GM23248 (cell line): ENCODE data around the gene CDH4. TPM values are rescaled to one million over a fixed set of nuclear protein-coding genes. Genes with fewer than 3 reads are reported as not detected.

Source experiments
- DNase-seq: peaks from one replicate; pipeline ENCODE4 v3.0.0-alpha.2; 2015
- H2AFZ ChIP-seq: fragments of 200-600 bp; sonication (generic); 2 replicates; pipeline ENCODE4 v1.6.1; 2016; ENCODE audit warnings: antibody characterized with exemption
- H3F3A ChIP-seq: fragments of 200-600 bp; sonication (generic); 2 replicates; pipeline ENCODE4 v1.6.1; 2016; ENCODE audit warnings: mild to moderate bottlenecking, antibody characterized with exemption, mixed run types; ENCODE audit not compliant: insufficient read depth
- H3K27ac ChIP-seq: fragments of 200-600 bp; sonication (generic); 2 replicates; pipeline ENCODE4 v1.5.1; 2016; ENCODE audit warnings: mild to moderate bottlenecking
- H3K27me3 ChIP-seq: fragments of 200-600 bp; sonication (generic); replicated peaks from 2 replicates; pipeline ENCODE4 v1.6.1; 2016; ENCODE audit warnings: mild to moderate bottlenecking; ENCODE audit not compliant: insufficient read depth
- H3K36me3 ChIP-seq: fragments of 200-600 bp; sonication (generic); 2 replicates; pipeline ENCODE4 v1.6.1; 2016; ENCODE audit warnings: low read depth, mild to moderate bottlenecking
- H3K4me1 ChIP-seq: fragments of 200-600 bp; sonication (generic); 2 replicates; pipeline ENCODE4 v1.6.1; 2016; ENCODE audit warnings: mild to moderate bottlenecking; ENCODE audit not compliant: insufficient read depth
- H3K4me2 ChIP-seq: fragments of 200-600 bp; sonication (generic); one replicate; pipeline ENCODE4 v1.6.1; 2016; ENCODE audit warnings: mild to moderate bottlenecking; ENCODE audit not compliant: unreplicated experiment
- H3K4me3 ChIP-seq: fragments of 200-600 bp; sonication (generic); 2 replicates; pipeline ENCODE4 v1.5.1; 2016; ENCODE audit warnings: mild to moderate bottlenecking
- H3K79me2 ChIP-seq: fragments of 200-600 bp; sonication (generic); 2 replicates; pipeline ENCODE4 v1.6.1; 2016; ENCODE audit warnings: mild to moderate bottlenecking; ENCODE audit not compliant: insufficient read depth
- H3K9ac ChIP-seq: fragments of 200-600 bp; sonication (generic); 2 replicates; pipeline ENCODE4 v1.6.1; 2016; ENCODE audit warnings: mild to moderate bottlenecking
- H3K9me2 ChIP-seq: fragments of 200-600 bp; sonication (generic); 2 replicates; pipeline ENCODE4 v1.6.1; 2016; ENCODE audit warnings: mixed run types, mild to moderate bottlenecking, moderate library complexity; ENCODE audit not compliant: insufficient read depth
- H3K9me3 ChIP-seq: fragments of 200-600 bp; sonication (generic); one replicate; pipeline ENCODE4 v1.6.1; 2017; ENCODE audit warnings: low read depth
- H4K20me1 ChIP-seq: fragments of 200-600 bp; sonication (generic); 2 replicates; pipeline ENCODE4 v1.6.0; 2016; ENCODE audit not compliant: insufficient read depth
- EZH2 ChIP-seq: fragments of 200-600 bp; sonication (generic); IDR thresholded peaks from 2 replicates; pipeline ENCODE4 v1.6.1; 2018; ENCODE audit warnings: antibody characterized with exemption, mild to moderate bottlenecking; ENCODE audit not compliant: insufficient read depth, poor library complexity, severe bottlenecking
- EZH2phosphoT487 ChIP-seq: fragments of 200-600 bp; sonication (generic); IDR thresholded peaks from 2 replicates; pipeline ENCODE4 v1.6.1; 2018; ENCODE audit warnings: antibody characterized with exemption, moderate library complexity, mild to moderate bottlenecking, low read depth; ENCODE audit not compliant: insufficient read depth
- WGBS, 2 experiments: methylation state at CpG; one replicate each; pipeline ENCODE4 v1.1.6; 2015 to 2017; ENCODE audit warnings: low lambda C conversion rate in 2 of 2, low coverage in 1 of 2; ENCODE audit errors: missing lambda C conversion rate in 2 of 2; 5-methylcytosine and 5-hydroxymethylcytosine counted together
- in situ Hi-C: fragments of 300-500 bp; cut with MboI; formaldehyde crosslinking; loops from 2 replicates; pipeline ENCODE4 v1.15.0; 2020
- polyA plus RNA-seq: library from polyadenylated mRNA; unstranded; fragments of >200 nt; fragmentation: Nextera tagmentation; extraction: Ambion mirVana; gene quantifications from 2 replicates; pipeline ENCODE4 v1.2.1, GENCODE V29; 2016
- total RNA-seq: library from RNA; depleted of rRNA; stranded (reverse); fragments of >200 nt; shearing (Covaris generic); gene quantifications from 2 replicates; pipeline ENCODE4 v1.2.3, GENCODE V29; 2014

Gene CDH4
- total and polyA plus RNA-seq, 2 experiments from 2014 or later = 1.1 to 3.9 TPM

DNA sequence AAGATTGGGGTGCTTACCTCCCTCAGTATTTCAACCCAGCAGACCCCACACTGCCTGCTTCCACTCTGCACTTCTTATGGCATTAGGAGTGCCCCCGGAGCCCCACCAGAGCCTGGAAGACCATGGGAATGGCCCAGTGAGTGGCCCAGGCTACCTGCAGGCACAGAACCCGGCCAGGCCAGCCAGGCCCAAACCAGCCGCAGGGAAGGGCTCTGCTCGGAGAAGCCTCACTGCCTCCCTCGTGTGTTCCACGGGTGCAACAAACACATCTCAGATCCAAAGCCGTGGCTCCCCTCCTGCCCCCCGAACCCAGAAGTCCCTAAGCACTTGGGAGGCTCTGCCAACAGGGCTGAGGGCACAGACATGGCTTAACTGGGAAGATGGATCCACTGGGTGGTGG, 283.9 kb downstream of the CDH4 start:
- Histone ChIP-seq H3K79me2 (no peaks in the 10 kb centered on the region), H3K4me3 (no peak overlapping the region), H3K27ac (no peak overlapping the region), H3K36me3 (no peaks in the 10 kb centered on the region), H4K20me1 (no peaks in the 10 kb centered on the region), H3K9me3 (no peaks in the 10 kb centered on the region), H3F3A (no peaks in the 10 kb centered on the region), H3K9ac (no peak overlapping the region), H3K4me2 (no peak overlapping the region), H3K4me1 (no peaks in the 10 kb centered on the region), H3K27me3 (no peaks in the 10 kb centered on the region), H3K9me2 (no peaks in the 10 kb centered on the region), H2AFZ (no peak overlapping the region)
- DNase-seq = no peak
- 36 to 41% methylated on average over 8 of the region's 8 CpGs for WGBS, 2 experiments
- TF ChIP-seq EZH2 (no peak), EZH2phosphoT487 (no peak)
- in situ Hi-C loops = no loop called here

DNA sequence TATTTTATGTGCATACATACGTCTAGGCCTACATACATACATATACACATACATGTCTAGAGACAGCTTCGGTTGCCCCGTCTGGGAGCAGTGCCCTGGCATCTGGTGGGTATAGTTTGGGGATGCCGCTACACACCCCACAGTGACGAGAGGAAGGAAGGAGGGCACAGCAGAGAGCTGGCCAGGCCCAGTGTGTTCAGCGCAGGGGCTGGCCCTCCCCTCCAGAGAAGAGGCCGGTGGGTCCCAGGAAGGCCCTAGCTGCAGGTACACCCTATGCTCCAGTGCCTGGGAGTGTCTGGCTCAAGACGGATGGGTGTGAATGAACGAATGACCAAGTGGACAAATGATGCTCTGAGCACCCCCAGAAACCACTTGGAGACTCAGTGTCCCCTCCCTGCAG, 284.6 kb downstream of the CDH4 start:
- no peak overlapping the region for H3K27ac ChIP-seq
- H3K79me2 ChIP-seq = no peaks in the 10 kb centered on the region
- H3K9ac ChIP-seq = no peak overlapping the region
- in situ Hi-C loops = no loop called here
- no peaks in the 10 kb centered on the region for H3K27me3 ChIP-seq
- H3K9me2 ChIP-seq = no peaks in the 10 kb centered on the region
- no peaks in the 10 kb centered on the region for H3K36me3 ChIP-seq
- no peaks in the 10 kb centered on the region for H3K4me1 ChIP-seq
- no peak for DNase-seq
- H3K4me2 ChIP-seq = no peak overlapping the region
- H2AFZ ChIP-seq = no peak overlapping the region
- H3K9me3 ChIP-seq = no peaks in the 10 kb centered on the region
- WGBS, 2 experiments = 66% methylated on average over 9 of the region's 9 CpGs
- H3F3A ChIP-seq = no peaks in the 10 kb centered on the region
- H3K4me3 ChIP-seq = no peak overlapping the region
- TF ChIP-seq EZH2phosphoT487 = no peak
- no peak for TF ChIP-seq EZH2
- no peaks in the 10 kb centered on the region for H4K20me1 ChIP-seq

DNA sequence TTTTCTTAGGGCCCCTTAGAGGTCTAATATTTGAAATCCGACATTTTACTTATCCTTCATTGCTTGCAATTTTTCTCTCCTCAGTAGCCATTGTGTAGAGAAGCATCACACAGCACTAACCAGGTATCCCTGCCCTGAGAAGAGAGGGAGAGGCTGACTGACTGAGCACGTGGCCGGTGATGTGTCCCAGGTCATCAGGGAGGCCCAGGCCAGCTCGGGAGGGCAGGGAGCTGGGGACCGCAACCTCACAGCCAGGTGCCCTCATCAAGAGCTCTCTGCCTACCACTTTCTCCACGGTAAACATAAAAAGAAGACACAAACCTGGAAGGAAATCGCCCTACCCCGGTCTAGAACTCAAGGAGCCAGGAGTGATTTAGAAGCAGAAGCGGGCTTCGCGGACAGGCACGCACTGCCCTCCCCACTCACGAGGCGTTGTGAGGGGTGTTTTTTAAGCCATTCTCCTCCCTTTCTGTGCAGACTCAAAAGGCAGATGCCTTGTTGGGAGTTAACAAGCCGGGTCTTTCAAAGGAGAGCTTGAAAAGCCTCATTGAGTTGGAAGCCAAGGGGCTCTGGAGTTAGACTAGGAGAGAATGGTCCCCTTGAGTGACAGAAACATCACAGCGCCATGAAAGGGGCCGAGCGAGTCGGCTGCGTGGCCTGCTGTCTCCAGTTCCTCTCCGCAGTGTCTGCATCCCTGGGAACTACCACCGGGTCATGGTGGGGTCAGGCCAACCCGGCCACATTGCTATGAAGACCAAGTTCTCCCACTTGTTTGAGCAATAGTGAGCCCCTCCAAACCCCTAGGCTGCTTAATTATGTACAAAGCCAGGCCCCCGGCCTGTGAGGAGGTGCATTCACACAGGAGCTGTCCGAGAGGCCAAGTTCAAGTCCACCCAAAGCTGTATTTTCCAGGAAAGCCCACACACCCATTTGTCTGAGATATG, 285.4 kb downstream of the CDH4 start:
- Histone ChIP-seq H3F3A (no peaks in the 10 kb centered on the region), H3K9me3 (no peaks in the 10 kb centered on the region), H3K9me2 (no peaks in the 10 kb centered on the region), H3K4me1 (no peaks in the 10 kb centered on the region), H3K9ac (no peak overlapping the region), H3K79me2 (no peaks in the 10 kb centered on the region), H3K27me3 (no peaks in the 10 kb centered on the region), H4K20me1 (no peaks in the 10 kb centered on the region), H3K27ac (no peak overlapping the region), H3K4me3 (no peak overlapping the region), H3K4me2 (no peak overlapping the region), H2AFZ (no peak overlapping the region), H3K36me3 (no peaks in the 10 kb centered on the region)
- no peak for TF ChIP-seq EZH2phosphoT487
- TF ChIP-seq EZH2 = no peak
- 49 to 51% methylated on average over 23 to 25 of the region's 25 CpGs for WGBS, 2 experiments
- in situ Hi-C loops = no loop called here
- no peak for DNase-seq

DNA sequence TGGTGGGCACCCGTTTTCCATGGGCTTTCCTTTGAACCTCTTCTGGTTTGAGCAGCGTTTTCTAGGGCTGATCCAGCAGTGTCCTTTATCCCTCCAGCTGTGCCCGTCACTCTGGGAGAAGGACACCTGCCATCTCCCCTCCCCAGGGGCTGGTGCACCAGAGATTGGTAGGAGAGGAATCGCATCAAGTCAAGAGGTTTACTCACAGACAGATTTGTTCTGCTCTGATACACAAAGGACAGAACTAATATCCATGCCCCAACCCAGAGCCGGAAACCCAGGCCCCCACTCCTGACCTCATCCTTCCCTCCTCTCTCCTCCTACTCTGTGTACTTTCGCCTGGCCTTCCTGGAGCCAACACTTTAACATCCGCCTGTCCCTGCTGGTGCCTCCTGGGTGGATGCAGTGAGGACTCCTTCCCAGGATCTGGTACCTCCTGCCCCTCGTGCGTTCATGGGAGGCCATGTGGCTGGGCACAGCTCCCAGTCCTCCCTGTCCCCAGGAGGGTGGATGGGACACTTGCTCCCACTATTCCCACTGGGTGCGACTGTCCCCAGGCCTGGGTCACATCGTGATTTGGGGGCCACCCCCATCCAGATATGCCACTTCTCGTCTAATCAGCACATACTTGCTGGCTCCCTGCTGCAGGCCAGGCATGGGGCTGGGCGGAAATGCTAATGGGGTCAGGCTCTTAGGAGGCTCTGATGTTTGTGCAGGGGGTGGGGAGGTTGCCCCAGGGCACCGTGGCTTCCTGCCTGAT, 286.3 kb downstream of the CDH4 start:
- no peaks in the 10 kb centered on the region for H3F3A ChIP-seq
- H4K20me1 ChIP-seq = no peaks in the 10 kb centered on the region
- H3K4me2 ChIP-seq = no peak overlapping the region
- no peaks in the 10 kb centered on the region for H3K4me1 ChIP-seq
- 49 to 52% methylated on average over 14 of the region's 14 CpGs for WGBS, 2 experiments
- no peak overlapping the region for H3K9ac ChIP-seq
- H3K27ac ChIP-seq = no peak overlapping the region
- H3K79me2 ChIP-seq = no peaks in the 10 kb centered on the region
- in situ Hi-C loops = no loop called here
- H3K36me3 ChIP-seq = no peaks in the 10 kb centered on the region
- no peak overlapping the region for H2AFZ ChIP-seq
- H3K4me3 ChIP-seq = no peak overlapping the region
- no peak for DNase-seq
- H3K27me3 ChIP-seq = no peaks in the 10 kb centered on the region
- no peak for TF ChIP-seq EZH2
- no peak for TF ChIP-seq EZH2phosphoT487
- H3K9me2 ChIP-seq = no peaks in the 10 kb centered on the region
- no peaks in the 10 kb centered on the region for H3K9me3 ChIP-seq
